Thymus (tissue), 11 donors: Measurements from ENCODE around the gene RPUSD4. TPM values are rescaled to one million over a fixed set of nuclear protein-coding genes. Genes with fewer than 3 reads are reported as not detected.

Source experiments
- DNase-seq, 9 donors: peaks; one replicate each; pipeline ENCODE4 v3.0.0-alpha.2; 2013; ENCODE audit warnings: low spot score in 9 of 9, low read depth in 6 of 9, missing footprints in 1 of 9
- H3K27ac ChIP-seq, 2 donors: one replicate each; pipeline ENCODE4 v1.5.1; 2013; ENCODE audit warnings: control low read depth in 1 of 2, low read depth in 1 of 2, low read length in 1 of 2, mild to moderate bottlenecking in 1 of 2, moderate library complexity in 1 of 2
- H3K27me3 ChIP-seq, 2 donors: one replicate each; pipeline ENCODE4 v1.5.1; 2013; ENCODE audit warnings: low read length in 1 of 2; ENCODE audit not compliant: control insufficient read depth in 2 of 2, insufficient read depth in 1 of 2
- H3K36me3 ChIP-seq, 2 donors: one replicate each; pipeline ENCODE4 v1.5.1; 2013; ENCODE audit warnings: low read length in 1 of 2, mild to moderate bottlenecking in 1 of 2, moderate library complexity in 1 of 2; ENCODE audit not compliant: control insufficient read depth in 2 of 2, insufficient read depth in 2 of 2
- H3K4me1 ChIP-seq, 2 donors: one replicate each; pipeline ENCODE4 v1.5.1; 2013; ENCODE audit warnings: low read length in 2 of 2; ENCODE audit not compliant: control insufficient read depth in 2 of 2, insufficient read depth in 2 of 2
- H3K4me3 ChIP-seq, 2 donors: one replicate each; pipeline ENCODE4 v1.5.1; 2013; ENCODE audit warnings: low read length in 2 of 2, control low read depth in 1 of 2, mild to moderate bottlenecking in 1 of 2
- H3K9me3 ChIP-seq, 2 donors: one replicate each; pipeline ENCODE4 v1.5.1; 2013; ENCODE audit warnings: low read length in 1 of 2, mild to moderate bottlenecking in 1 of 2; ENCODE audit not compliant: control insufficient read depth in 2 of 2, insufficient read depth in 1 of 2
- WGBS: extraction: QIAGEN DNeasy Blood & Tissue Kit; methylation state at CpG from one replicate; pipeline ENCODE4 v1.1.7; 2013; 5-methylcytosine and 5-hydroxymethylcytosine counted together
- polyA plus RNA-seq: library from polyadenylated mRNA; stranded (reverse); fragments of 200-250 nt; gene quantifications from one replicate; pipeline ENCODE4 v1.2.3, GENCODE V29; 2013
- total RNA-seq: library from RNA; stranded (reverse); fragments of 120-200 nt; gene quantifications from one replicate; pipeline ENCODE4 v1.2.4, GENCODE V29; 2013
- donor health status: healthy.

Gene RPUSD4
- total and polyA plus RNA-seq, 2 donors, result 16.0 to 20.5 TPM

GRCh38 chr11:126158054-126158791 lies 53.2 kb downstream of the RPUSD4 start:
- H3K9me3 ChIP-seq, result peaks cover 0 to 2% of the 10 kb centered on the region in 2 donors
- H3K4me1 ChIP-seq, result peaks cover 0 to 4% of the 10 kb centered on the region in 2 donors
- no peak overlapping the region for H3K27ac ChIP-seq
- no peak overlapping the region for H3K4me3 ChIP-seq
- no peak for DNase-seq
- no peaks in the 10 kb centered on the region for H3K36me3 ChIP-seq
- 93% methylated on average over 8 of the region's 8 CpGs for WGBS
- no peaks in the 10 kb centered on the region for H3K27me3 ChIP-seq

GRCh38 chr11:126157326-126158030 lies 54.0 kb downstream of the RPUSD4 start:
- no peak for DNase-seq
- Histone ChIP-seq H3K27me3 (no peaks in the 10 kb centered on the region), H3K27ac (no peak overlapping the region), H3K36me3 (no peaks in the 10 kb centered on the region), H3K9me3 (no peaks in the 10 kb centered on the region), H3K4me1 (no peaks in the 10 kb centered on the region), H3K4me3 (no peak overlapping the region)
- WGBS, result 86% methylated on average over 7 of the region's 7 CpGs

GRCh38 chr11:126156814-126157213 lies 54.6 kb downstream of the RPUSD4 start:
- Histone ChIP-seq H3K4me1 (no peaks in the 10 kb centered on the region), H3K36me3 (no peaks in the 10 kb centered on the region), H3K27ac (no peak overlapping the region), H3K4me3 (no peak overlapping the region), H3K9me3 (no peaks in the 10 kb centered on the region), H3K27me3 (no peaks in the 10 kb centered on the region)
- DNase-seq, result no peak
- 91% methylated on average over 8 of the region's 8 CpGs for WGBS

- DNase-seq, result no peak
- Histone ChIP-seq H3K4me3 (no peak overlapping the region), H3K27me3 (no peaks in the 10 kb centered on the region), H3K4me1 (no peaks in the 10 kb centered on the region), H3K9me3 (peaks cover 0 to 5% of the 10 kb centered on the region in 2 donors), H3K36me3 (no peaks in the 10 kb centered on the region), H3K27ac (no peak overlapping the region)
- 96% methylated on average over 28 of the region's 28 CpGs for WGBS
Observed at GRCh38 chr11:126155402-126156187, 55.9 kb downstream of the RPUSD4 start.

GRCh38 chr11:126154691-126155090 lies 56.8 kb downstream of the RPUSD4 start:
- DNase-seq, result no peak
- 93% methylated on average over 7 of the region's 7 CpGs for WGBS

GRCh38 chr11:126153972-126154371 lies 57.5 kb downstream of the RPUSD4 start:
- peaks cover 0 to 5% of the 10 kb centered on the region in 2 donors for H3K9me3 ChIP-seq
- H3K4me3 ChIP-seq, result no peak overlapping the region
- no peak overlapping the region for H3K27ac ChIP-seq
- peaks cover 5% of the 10 kb centered on the region in 2 donors for H3K4me1 ChIP-seq
- WGBS, result 93% methylated on average over 6 of the region's 6 CpGs
- H3K36me3 ChIP-seq, result no peaks in the 10 kb centered on the region
- DNase-seq, result no peak
- H3K27me3 ChIP-seq, result no peaks in the 10 kb centered on the region

More at GRCh38 chr11:126154691-126155090, 56.8 kb downstream of the RPUSD4 start:
- Histone ChIP-seq H3K36me3 (no peaks in the 10 kb centered on the region), H3K4me1 (peaks cover 4 to 5% of the 10 kb centered on the region in 2 donors), H3K27ac (no peak overlapping the region), H3K27me3 (no peaks in the 10 kb centered on the region), H3K9me3 (peaks cover 0 to 5% of the 10 kb centered on the region in 2 donors), H3K4me3 (no peak overlapping the region)

- 96% methylated on average over 4 of the region's 4 CpGs for WGBS
- H3K27ac ChIP-seq, result no peak overlapping the region
- DNase-seq, result no peak
- H3K4me3 ChIP-seq, result no peak overlapping the region
- H3K36me3 ChIP-seq, result no peaks in the 10 kb centered on the region
- H3K4me1 ChIP-seq, result peaks cover 5% of the 10 kb centered on the region in 2 donors
- H3K27me3 ChIP-seq, result no peaks in the 10 kb centered on the region
- H3K9me3 ChIP-seq, result peaks cover 0 to 5% of the 10 kb centered on the region in 2 donors
Observed at GRCh38 chr11:126153006-126153405, 58.4 kb downstream of the RPUSD4 start.

- no peaks in the 10 kb centered on the region for H3K27me3 ChIP-seq
- peaks cover 0 to 5% of the 10 kb centered on the region in 2 donors for H3K9me3 ChIP-seq
- H3K4me3 ChIP-seq, result no peak overlapping the region
- H3K36me3 ChIP-seq, result no peaks in the 10 kb centered on the region
- H3K27ac ChIP-seq, result no peak overlapping the region
- DNase-seq, result no peak
- peaks cover 5% of the 10 kb centered on the region in 2 donors for H3K4me1 ChIP-seq
Observed at GRCh38 chr11:126152586-126152985, 58.9 kb downstream of the RPUSD4 start.

GRCh38 chr11:126152152-126152551 lies 59.3 kb downstream of the RPUSD4 start:
- Histone ChIP-seq H3K9me3 (peaks cover 0 to 5% of the 10 kb centered on the region in 2 donors), H3K27ac (no peak overlapping the region), H3K27me3 (no peaks in the 10 kb centered on the region), H3K4me1 (peaks cover 5 to 9% of the 10 kb centered on the region in 2 donors), H3K36me3 (no peaks in the 10 kb centered on the region), H3K4me3 (no peak overlapping the region)
- DNase-seq, result no peak
- WGBS, result 94% methylated on average over 1 of the region's 1 CpG
